BJ (cell line): ENCODE data around the gene PKMYT1. TPM values are rescaled to one million over a fixed set of nuclear protein-coding genes. Genes with fewer than 3 reads are reported as not detected.

ENCODE experiments used
- CTCF ChIA-PET: fragments of 350-600 bp; formaldehyde crosslinking; extraction: SDS; loops from one replicate; lab custom pipeline; 2021; ENCODE audit warnings: antibody characterized with exemption, inconsistent platforms; lab: Yijun Ruan, JAX
- POLR2A ChIA-PET: fragments of 300-600 bp; sonication (Branson Sonifier 250); formaldehyde crosslinking; extraction: SDS; loops from one replicate; lab custom pipeline; 2021; ENCODE audit warnings: antibody characterized with exemption; lab: Charles Lee
- DNase-seq: peaks from one replicate; pipeline ENCODE4 v3.0.0-alpha.2; 2011; ENCODE audit warnings: low read depth
- H3K27me3 ChIP-seq: 2 replicates; pipeline ENCODE4 v1.6.0; 2011; ENCODE audit warnings: low read length; ENCODE audit not compliant: control insufficient read depth, insufficient read depth
- H3K36me3 ChIP-seq: 2 replicates; pipeline ENCODE4 v1.5.1; 2011; ENCODE audit warnings: low read length; ENCODE audit not compliant: control insufficient read depth, insufficient read depth
- H3K4me3 ChIP-seq: 2 replicates; pipeline ENCODE4 v1.5.1; 2011; ENCODE audit warnings: low read depth, mild to moderate bottlenecking, control low read depth, low read length
- CTCF ChIP-seq: IDR thresholded peaks from 2 replicates; pipeline ENCODE4 v1.5.1; 2011; ENCODE audit warnings: low read depth, mild to moderate bottlenecking, control low read depth, inconsistent platforms, low read length, moderate library complexity; ENCODE audit not compliant: insufficient read depth
- polyA plus RNA-seq: library from polyadenylated mRNA; depleted of rRNA; stranded (reverse); fragments of >200 nt; gene quantifications from 2 replicates; pipeline ENCODE4 v1.2.3, GENCODE V29; 2011

The PKMYT1 gene
- polyA plus RNA-seq, 1 experiment = 6.9 TPM

- POLR2A ChIA-PET = interaction anchor here (0.6 to 1.1 kb wide), 3 partner anchors 14 to 702 kb away, joined by 3 to 15 read pairs (median 4); partner anchors contain the start of gene ZNF213
- CTCF ChIA-PET = interaction anchor here (1.6 to 6.3 kb wide), 6 partner anchors 10 to 153 kb away, joined by 5 to 78 read pairs (median 14); no protein-coding TSS in a partner anchor
- peak; percentile 68 for DNase-seq
- peak; percentile 55 for TF ChIP-seq CTCF
- H3K27me3 ChIP-seq = no peaks in the 10 kb centered on the region
- H3K36me3 ChIP-seq = peaks cover 20% of the 10 kb centered on the region
- H3K4me3 ChIP-seq = peak overlapping the region; percentile 97
Measured at GRCh38 chr16:3021449-3022207, 41.4 kb upstream of the PKMYT1 start.

GRCh38 chr16:3020604-3021448 lies 40.6 kb upstream of the PKMYT1 start:
- peaks cover 14% of the 10 kb centered on the region for H3K36me3 ChIP-seq
- no peak; the same call in 1 of the 2 replicates for TF ChIP-seq CTCF
- H3K4me3 ChIP-seq = peak overlapping the region; percentile 97
- ChIA-PET POLR2A (interaction anchor here (0.6 to 1.1 kb wide), 4 partner anchors 11 to 114 kb away, joined by 3 to 4 read pairs (median 3); partner anchors contain the start of gene ZNF213), CTCF (interaction anchor here (1.2 to 6.3 kb wide), 7 partner anchors 10 to 153 kb away, joined by 3 to 78 read pairs (median 5); no protein-coding TSS in a partner anchor)
- DNase-seq = peak; percentile 27
- H3K27me3 ChIP-seq = no peaks in the 10 kb centered on the region

- H3K27me3 ChIP-seq = no peaks in the 10 kb centered on the region
- H3K4me3 ChIP-seq = peak within 1 kb of the TSS; percentile 97
- peaks cover 11% of the 10 kb centered on the region for H3K36me3 ChIP-seq
- 0 out of 2 replicates have a peak, but pooled peaks have one; percentile 7 for TF ChIP-seq CTCF
- CTCF ChIA-PET = interaction anchor here (1.2 to 6.3 kb wide), 5 partner anchors 10 to 109 kb away, joined by 3 to 78 read pairs (median 12); no protein-coding TSS in a partner anchor
- no peak for DNase-seq
- POLR2A ChIA-PET = interaction anchor here (0.6 to 1.1 kb wide), 4 partner anchors 11 to 48 kb away, joined by 3 read pairs; no protein-coding TSS in a partner anchor
Measured at GRCh38 chr16:3020247-3020603, 40.0 kb upstream of the PKMYT1 start, which contains the start of gene TNFRSF12A. Gene TNFRSF12A, plus strand, starts transcription at chr16:3020368. Its CDS starts 30 bp downstream, at chr16:3020398.

- Histone ChIP-seq H3K4me3 (peak overlapping the region; percentile 97), H3K27me3 (no peaks in the 10 kb centered on the region), H3K36me3 (peaks cover 11% of the 10 kb centered on the region)
- DNase-seq = no peak
- TF ChIP-seq CTCF = no peak
- ChIA-PET CTCF (interaction anchor here (0.9 to 6.3 kb wide), 6 partner anchors 9 to 110 kb away, joined by 3 to 78 read pairs (median 8); partner anchors contain the start of gene PAQR4), POLR2A (interaction anchor here (0.6 to 0.9 kb wide), 3 partner anchors 12 to 47 kb away, joined by 3 read pairs; no protein-coding TSS in a partner anchor)
Measured at GRCh38 chr16:3019594-3020246, 39.5 kb upstream of the PKMYT1 start.
